Retinal pigment epithelial cell (primary cell): Measurements from ENCODE around the gene HYCC1.
"Not testable (repeated sequence)": the region's sequence is repeated elsewhere in the genome, so short reads cannot be mapped to it uniquely, and the experiment has no call there.

ENCODE experiments used
- DNase-seq: peaks from one replicate; pipeline ENCODE4 v3.0.0-alpha.2; 2010; ENCODE audit warnings: low read depth
- H3K4me3 ChIP-seq: 2 replicates; pipeline ENCODE4 v1.5.1; 2011; ENCODE audit warnings: mild to moderate bottlenecking, low read length, control low read depth, moderate library complexity
- TF ChIP-seq, protein P1 (sequence below): conservative IDR thresholded peaks from 2 replicates; pipeline ENCODE4 v1.5.1; 2011; ENCODE audit warnings: low read depth, low read length, control low read depth, inconsistent platforms

Gene HYCC1

DNA sequence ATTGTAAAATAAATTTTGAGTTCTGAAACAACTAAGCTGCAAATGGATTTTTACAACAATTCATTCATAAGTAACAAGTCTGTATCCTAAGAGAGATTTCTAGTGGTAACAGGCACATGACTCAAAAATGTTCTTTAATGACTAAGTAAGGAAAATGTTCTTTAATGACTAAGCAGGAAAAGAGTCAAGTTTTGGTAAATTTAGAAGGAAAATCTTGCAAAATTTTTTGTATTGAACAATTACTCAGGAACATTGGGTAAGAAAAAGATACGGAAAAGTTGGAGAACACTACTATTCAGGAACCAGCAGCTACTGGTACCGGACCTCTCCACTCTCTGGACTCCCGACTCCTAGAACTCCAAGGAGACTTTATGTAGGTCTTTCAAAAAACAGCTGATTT, 33.5 kb downstream of the HYCC1 start:
- TF ChIP-seq, protein P1, sequence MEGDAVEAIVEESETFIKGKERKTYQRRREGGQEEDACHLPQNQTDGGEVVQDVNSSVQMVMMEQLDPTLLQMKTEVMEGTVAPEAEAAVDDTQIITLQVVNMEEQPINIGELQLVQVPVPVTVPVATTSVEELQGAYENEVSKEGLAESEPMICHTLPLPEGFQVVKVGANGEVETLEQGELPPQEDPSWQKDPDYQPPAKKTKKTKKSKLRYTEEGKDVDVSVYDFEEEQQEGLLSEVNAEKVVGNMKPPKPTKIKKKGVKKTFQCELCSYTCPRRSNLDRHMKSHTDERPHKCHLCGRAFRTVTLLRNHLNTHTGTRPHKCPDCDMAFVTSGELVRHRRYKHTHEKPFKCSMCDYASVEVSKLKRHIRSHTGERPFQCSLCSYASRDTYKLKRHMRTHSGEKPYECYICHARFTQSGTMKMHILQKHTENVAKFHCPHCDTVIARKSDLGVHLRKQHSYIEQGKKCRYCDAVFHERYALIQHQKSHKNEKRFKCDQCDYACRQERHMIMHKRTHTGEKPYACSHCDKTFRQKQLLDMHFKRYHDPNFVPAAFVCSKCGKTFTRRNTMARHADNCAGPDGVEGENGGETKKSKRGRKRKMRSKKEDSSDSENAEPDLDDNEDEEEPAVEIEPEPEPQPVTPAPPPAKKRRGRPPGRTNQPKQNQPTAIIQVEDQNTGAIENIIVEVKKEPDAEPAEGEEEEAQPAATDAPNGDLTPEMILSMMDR = no peak
- DNase-seq = peak; percentile 43
- no peak overlapping the region for H3K4me3 ChIP-seq

DNA sequence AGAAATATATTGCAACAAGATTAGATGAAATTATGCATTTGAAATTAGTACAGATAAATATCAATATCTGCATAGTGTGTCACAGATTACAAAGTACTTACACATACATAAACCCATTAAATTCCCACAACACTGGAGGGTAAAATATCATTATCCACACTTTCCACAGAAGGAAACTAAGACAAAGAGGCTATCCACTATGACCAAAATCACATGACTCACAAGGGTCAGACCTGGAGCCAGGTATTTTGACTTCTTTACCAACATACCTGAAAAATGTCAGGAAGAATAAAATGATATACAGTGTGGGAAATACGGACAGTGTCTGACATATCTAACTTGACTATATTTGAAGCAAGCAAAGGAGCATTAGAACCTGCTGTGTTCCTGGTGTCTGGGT, 34.1 kb downstream of the HYCC1 start:
- DNase-seq = no peak
- H3K4me3 ChIP-seq = no peak overlapping the region
- TF ChIP-seq, protein P1 = no peak

DNA sequence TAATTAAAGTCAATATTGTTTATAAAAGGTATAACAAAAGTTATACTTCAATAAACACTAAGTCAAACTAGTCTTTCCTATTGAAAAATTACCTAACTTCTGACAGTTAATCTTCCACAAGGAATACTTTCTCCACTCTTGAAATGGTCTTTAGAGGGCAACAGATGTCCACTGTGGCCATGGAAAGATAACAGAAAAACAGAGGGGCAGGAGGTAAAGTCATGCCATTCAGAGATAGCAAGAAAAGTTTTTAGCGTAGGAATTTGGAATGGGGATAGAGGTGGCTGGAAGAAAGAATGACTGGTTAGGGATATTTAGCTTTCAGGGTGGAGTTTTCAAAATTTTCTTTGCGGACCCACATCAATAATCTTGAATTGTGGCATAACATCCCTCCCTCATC, 34.7 kb downstream of the HYCC1 start:
- TF ChIP-seq, protein P1 = no peak
- no peak for DNase-seq
- no peak overlapping the region for H3K4me3 ChIP-seq

DNA sequence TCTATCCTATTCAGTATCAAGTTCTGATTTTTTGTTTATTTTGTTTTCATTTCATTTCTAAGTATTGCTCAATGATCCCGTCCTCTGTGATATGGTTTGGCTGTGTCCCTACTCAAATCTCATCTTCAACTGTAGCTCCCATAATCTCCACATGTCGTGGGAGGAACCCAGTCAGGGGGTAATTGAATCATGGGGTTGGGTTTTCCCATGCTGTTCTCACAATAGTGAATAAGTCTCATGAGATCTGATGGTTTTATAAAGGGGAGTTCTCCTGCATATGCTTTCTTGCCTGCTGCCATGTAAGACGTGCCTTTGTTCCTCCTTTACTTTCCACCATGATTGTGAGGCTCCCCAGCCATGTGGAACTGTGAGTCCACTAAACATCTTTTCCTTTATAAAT, 39.3 kb downstream of the HYCC1 start:
- not testable (repeated sequence) for DNase-seq, H3K4me3 ChIP-seq

DNA sequence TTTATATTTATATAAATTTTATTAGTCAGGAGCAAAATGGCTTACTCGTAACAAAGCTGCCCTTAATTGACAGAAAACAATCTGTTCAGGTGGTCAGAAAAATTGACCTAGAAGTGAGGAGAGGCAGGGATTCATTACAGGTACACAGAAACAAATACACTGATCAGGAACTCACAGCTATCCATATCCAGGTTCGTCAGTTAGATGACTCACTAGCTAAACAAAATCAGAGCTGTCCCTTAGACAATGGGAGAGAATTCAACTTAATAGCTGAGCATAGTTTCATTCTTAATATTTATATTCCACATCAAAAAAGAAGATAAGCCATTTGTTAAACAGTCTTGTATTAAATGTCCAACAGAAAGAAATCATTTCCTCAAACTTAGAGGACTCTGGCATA, 41.7 kb downstream of the HYCC1 start:
- no peak overlapping the region for H3K4me3 ChIP-seq
- no peak for DNase-seq
- TF ChIP-seq, protein P1 = no peak

DNA sequence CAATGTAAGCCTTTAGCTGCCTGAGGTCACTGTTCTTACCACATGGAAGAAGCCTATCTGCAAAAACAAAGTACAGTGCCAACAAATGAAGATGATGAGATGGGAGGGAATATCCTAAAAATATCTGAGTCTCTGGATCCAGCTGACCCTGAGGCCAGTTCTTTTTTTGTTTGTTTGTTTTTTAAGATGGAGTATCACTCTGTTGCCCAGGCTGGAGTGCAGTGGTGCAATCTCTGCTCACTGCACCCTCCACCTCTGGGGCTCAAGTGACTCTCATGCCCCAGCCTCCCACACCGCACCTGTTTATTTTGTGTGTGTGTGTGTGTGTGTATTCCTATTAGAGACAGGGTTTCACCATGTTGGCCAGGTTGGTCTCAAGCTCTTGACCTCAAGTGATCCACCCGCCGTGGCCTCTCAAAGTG, 44.9 kb downstream of the HYCC1 start:
- no peak for DNase-seq
- TF ChIP-seq, protein P1 = no peak

More for the DNA sequence above, 44.9 kb downstream of the HYCC1 start:
- H3K4me3 ChIP-seq = no peak overlapping the region
